Left kidney (tissue), 2 donors: Measurements from ENCODE around the gene SLC13A1. TPM values are rescaled to one million over a fixed set of nuclear protein-coding genes. Genes with fewer than 3 reads are reported as not detected.
"Not testable (repeated sequence)": the region's sequence is repeated elsewhere in the genome, so short reads cannot be mapped to it uniquely, and the experiment has no call there.

ENCODE experiments used
- DNase-seq: peaks from one replicate; pipeline ENCODE4 v3.0.0-alpha.2; 2013
- polyA plus RNA-seq: library from polyadenylated mRNA; unstranded; fragments of 120-200 nt; gene quantifications from one replicate; pipeline ENCODE4 v1.2.1, GENCODE V29; 2013; ENCODE audit not compliant: insufficient read length

The SLC13A1 gene
- polyA plus RNA-seq, 1 donor, result 33.5 TPM

DNA sequence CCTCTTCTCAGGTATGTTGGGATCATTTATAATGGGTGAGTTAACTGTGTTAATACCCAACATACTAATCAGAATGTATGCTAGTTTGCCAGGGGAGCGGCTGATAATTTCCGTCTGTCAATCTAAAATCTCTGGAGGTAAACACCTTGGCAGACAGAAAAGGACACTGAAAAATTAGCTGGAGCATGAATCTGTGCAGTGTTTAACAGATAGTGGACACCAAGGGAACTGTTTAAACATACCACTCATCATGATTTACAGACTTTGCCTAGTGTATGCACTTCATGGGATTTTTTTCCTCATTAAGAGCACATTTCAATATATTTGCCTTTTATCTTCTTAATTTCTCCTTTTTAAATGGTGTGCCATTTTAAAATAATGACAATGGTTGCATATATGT, 68.2 kb downstream of the SLC13A1 start:
- no peak for DNase-seq

DNA sequence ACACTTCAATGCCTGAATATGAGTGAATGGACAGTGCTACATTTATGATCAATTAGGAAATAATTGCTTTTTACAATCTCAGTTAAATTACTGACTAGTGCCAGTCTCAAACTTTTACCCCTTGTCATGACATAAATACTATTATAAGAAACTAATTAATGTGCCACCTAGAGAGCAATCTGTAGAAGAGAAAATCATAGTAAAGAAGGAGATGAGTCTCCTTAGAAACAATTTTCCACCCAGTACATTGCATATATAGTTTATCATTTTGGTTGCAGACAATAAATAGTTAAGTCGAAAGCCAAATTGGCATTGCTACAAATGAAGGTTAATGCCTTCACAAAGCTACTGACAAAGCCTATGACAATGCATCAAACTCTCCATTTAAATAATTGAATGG, 68.6 kb downstream of the SLC13A1 start:
- no peak for DNase-seq

DNA sequence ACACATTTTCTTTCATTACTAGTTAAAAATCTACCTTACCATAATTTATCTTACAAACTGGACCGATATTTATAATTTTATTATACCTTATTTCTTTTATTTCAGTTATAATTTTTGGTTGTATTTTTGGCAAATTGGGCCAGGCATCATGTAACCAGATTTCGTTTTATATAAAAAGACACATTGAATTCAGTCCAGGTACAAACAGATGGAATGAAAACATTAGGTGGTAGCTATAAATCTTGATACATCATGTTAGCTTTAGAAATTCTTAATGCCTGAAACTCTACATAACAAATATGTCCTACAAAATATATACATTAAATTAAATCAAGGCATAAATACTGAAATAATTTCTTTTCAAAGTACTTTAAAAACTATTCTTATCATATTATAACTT, 73.1 kb downstream of the SLC13A1 start:
- DNase-seq, result no peak

DNA sequence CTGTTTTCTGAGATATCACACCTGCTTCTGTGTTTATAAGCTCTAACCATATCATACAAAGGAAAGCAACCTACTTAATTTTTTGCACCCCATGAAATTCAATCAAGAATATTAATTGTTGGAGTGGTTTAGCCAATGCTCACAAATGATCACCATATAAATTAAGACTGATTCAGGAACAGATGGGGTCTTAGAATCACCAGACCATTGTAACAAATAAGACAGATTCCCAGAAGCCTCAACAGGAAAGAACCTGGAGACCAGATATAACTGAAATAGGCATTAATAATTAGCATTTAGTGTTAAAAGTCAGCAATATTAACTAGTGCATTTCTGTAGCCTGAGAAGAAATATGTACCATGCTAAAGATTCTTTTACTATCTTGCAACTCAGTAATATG, 73.6 kb downstream of the SLC13A1 start:
- DNase-seq, result no peak

DNA sequence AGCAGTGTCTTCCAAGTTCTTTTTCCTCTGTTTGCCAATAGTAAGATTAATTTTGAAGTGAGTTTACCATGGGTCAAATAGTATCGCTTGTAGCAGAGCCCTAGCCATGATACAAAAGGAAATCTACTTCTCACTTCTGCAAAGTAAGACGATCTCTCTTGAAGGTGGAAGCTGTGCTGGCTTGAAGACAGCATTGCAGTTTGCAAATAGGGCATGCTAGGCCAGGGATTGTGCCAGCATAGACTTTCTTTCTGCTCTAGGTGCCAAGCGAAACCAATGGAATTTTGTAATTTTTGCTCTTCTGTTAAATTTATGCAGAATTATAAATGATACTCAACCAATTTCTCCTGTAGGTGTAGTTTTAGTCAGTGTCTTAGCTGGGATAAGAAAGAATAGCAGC, 74.5 kb downstream of the SLC13A1 start:
- no peak for DNase-seq

DNA sequence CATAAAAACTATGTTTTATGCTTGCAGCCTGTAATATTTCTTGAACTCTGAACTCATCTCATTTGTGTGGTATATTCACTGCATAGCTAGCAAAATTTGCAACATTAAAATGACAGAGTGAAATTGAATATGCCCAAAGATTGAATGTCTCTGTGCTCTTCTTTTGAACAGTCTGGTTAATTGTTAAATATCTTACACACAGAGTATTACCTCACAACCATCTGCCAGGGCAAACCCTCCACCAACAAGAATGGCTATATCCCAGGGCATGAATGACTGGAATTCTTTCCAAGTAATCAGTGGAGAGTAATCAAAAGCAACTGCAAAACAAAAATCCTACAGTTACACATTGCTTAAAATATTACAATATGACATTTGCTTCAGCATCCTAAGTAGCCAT, 76.9 kb downstream of the SLC13A1 start:
- no peak for DNase-seq

DNA sequence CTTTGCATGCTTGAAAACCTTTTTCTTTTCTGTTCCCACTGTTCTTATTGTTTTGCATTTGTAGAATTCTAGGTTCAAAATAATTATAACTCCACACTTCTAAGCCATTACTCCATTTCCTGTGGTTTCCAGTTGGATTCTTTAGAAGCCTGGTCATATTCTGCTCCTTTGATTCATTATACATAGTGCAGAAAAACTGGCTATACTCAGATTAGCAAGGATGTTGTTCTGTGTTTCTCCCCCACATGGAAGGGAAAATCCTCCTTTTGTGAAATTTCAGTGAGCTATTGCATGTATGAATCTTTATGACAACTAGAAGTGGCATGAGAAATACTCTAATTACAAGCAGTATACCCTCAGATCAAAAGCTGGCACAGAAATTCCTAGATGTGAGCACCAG, 79.5 kb downstream of the SLC13A1 start:
- DNase-seq, result no peak

DNA sequence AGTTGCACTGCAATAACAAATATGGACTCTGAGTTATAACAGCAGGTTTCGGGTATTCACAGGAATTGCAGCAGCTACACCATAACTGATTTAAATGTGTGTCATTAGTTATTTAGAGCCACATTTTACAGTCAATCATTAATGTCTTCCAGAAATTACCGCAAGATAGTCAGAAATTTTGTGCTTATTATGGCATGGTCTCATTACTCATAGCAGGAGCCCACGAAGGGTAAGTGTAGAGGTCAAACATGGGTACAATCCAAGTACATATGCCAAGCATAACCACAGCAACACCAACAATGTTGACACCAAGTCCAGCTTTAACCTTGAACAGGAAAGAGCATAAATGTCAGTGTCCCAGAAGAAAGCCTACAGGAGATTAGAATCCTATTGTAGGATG, 84.4 kb downstream of the SLC13A1 start:
- no peak for DNase-seq

DNA sequence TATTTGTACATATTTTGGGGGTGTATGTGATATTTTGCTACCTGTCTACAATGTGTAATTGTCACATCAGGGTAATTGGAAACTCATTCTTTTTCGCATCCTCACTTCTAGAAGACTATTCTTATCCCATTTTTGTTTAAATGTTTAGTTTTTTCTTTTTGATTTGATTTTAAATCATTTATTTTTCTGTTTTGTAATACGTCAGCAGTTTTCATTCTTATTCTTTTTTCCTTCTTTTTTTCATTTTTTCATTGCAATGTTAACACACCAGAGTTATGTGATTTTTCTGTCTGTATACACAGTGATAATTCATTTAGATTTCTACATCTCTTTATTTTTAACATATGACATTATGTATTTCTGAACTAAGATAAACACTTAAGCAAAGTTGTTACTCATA, 85.5 kb downstream of the SLC13A1 start:
- DNase-seq, result no peak

DNA sequence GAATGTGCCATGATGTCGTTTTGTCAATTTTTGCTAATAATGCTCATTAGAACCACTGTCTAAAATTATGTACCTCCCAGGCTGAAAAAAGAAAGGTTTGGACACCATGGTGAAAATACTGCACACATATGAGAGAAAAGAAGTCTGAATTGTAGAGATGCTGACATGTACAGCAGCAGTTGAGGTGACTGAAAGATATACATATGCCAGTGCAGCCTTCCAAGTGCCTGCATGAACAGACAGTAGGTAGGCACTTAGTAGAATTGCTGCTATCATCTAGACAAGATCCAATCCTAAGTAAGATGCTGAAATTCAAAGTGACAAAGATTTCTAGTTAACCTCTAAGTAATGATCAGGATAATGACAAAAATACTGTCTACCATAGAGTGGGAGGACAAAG, 86.9 kb downstream of the SLC13A1 start:
- DNase-seq, result no peak

DNA sequence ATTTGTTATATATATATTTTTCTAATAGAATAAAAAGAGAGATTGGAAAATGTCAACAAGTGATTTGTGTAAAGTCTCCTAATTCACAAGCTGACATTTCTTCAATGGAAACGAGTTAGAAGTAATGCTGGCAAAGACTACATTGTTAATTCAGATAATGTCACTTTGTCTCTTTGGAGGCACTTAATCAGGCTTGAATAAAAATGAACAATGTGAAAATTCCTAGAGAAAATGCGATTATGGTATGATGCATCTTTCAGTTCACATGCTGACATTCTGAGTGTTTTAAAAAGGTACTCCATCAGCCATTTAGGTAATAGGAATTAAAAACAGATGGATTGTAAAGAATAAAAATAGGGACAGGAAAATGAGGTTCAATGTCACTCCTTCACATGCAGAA, 100.1 kb downstream of the SLC13A1 start:
- DNase-seq, result no peak

DNA sequence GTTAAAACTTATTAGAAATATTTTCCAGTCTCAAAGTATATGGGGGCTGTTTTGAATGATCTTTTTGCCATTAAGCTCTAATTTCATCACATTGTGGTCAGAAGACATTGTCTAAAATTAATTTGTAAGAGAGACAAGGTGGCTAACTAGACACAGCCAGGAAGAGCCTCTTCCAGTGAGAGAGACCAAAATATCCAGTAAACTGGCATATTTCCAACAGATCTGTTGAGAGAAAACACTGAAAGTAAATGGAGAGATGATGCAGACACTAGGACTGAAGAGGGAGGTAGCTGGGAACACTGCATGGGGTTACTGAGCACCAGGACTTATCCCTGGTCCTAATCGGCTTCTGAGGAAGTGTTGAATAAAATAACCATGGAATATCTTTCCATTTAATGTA, 102.8 kb downstream of the SLC13A1 start:
- DNase-seq, result no peak

DNA sequence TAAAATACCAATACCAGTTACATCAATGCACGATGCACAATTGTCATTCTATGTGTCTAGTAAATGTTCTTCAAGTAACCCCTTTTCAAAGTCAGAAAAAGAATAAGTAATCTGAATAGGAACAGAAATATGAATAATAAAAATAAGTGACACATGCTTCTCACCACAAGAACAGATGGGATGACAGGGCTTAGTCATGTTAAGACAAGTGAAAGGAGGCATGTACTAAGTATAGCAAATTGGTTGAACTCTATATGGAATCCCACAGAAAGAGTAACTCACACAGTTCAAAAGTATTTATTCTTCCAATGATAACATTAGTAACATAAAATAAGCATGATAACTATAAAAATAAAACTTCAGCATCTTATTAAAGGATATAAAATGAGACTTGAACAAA, 103.3 kb downstream of the SLC13A1 start:
- DNase-seq, result no peak

DNA sequence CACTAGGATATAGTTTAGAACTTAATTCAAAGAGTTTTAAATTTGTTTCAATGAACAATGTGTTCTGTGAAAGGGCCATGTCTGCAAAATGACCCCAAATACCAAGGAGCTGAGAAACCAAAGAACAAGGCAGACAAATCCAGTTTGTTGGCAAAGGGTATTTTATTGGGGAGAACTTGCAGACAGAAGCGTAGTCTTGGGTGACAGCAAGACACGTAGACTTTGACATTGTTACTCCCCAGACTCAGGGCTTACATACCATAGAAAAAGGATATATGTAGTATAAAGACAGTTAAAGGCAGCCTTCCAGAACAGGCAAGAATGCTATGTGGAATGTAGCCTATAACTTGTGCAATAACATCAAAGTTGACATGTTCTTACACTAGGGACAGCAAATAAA, 109.3 kb downstream of the SLC13A1 start:
- DNase-seq, result no peak

DNA sequence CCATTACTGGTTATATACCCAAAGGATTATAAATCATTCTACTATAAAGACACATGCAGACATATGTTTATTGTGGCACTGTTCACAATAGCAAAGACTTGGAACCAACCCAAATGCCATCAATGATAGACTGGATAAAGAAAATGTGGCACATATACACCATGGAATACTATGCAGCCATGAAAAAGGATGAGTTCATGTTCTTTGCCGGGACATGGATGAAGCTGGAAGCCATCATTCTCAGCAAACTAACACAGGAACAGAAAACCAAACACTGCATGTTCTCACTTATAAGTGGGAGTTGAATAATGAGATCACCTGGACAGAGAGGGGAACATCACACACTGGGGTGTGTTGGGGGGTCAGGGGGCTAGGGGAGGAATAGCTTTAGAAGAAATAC, 112.9 kb downstream of the SLC13A1 start:
- not testable (repeated sequence) for DNase-seq

DNA sequence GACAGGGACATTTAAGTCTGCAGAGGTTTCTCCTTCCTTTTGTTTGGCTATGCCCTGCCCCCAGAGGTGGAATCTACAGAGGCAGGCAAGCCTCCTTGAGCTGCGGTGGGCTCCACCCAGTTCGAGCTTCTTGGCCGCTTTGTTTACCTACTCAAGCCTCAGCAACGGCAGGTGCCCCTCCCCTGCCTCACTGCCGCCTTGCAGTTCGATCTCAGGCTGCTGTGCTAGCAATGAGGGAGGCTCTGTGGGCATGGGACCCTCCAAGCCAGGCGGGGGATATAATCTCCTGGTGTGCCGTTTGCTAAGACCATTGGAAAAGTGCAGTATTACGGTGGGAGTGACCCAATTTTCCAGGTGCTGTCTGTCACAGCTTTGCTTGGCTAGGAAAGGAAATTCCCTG, 114.9 kb downstream of the SLC13A1 start:
- not testable (repeated sequence) for DNase-seq

DNA sequence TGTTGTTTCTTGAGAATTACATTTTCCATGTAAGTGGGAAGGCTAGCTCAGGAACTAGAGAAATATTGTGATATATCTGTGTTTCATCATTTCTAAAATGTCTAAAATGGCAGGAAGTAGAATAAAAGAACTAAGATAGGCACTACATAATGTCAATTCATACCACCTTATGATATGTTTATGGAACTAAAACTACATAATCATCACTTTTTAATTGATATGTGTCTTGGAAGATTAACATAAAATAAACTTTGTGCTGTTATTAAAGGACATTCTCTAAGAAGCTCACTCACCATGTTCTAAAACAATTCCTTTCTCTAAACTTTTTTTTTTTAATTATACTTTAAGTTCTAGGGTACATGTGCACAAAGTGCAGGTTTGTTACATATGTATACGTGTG, 120.7 kb downstream of the SLC13A1 start:
- DNase-seq, result no peak

DNA sequence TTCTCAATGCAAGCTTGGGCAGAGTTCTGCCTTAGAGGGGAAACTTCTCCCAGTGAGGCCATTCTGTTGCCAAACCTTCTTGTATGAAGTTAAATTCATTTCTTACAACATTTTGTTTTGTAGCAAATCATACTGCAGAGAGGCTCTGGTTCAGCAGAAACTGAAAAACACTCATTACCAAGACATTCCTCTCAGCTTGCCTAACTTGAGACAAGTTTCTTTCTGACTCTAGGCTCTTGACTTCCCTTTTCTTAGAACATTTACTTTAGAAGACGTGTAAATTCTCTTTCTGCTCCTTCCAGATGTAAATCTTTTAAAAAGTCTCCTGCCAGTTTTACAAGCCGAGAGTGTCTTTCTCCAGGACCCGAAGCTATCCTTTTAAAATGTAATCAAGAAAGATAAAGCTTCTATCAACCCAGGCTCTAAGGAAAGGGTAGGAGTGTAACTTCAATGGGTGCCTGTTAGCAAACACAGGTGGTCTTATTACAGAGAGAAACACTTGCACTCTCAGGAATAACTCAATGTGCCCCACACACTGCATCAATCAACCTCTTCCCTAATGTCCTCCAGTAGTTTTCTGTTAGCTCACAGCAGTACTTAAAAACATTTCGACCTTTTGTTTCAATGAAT, 123.8 kb downstream of the SLC13A1 start:
- DNase-seq, result peak; percentile 51

DNA sequence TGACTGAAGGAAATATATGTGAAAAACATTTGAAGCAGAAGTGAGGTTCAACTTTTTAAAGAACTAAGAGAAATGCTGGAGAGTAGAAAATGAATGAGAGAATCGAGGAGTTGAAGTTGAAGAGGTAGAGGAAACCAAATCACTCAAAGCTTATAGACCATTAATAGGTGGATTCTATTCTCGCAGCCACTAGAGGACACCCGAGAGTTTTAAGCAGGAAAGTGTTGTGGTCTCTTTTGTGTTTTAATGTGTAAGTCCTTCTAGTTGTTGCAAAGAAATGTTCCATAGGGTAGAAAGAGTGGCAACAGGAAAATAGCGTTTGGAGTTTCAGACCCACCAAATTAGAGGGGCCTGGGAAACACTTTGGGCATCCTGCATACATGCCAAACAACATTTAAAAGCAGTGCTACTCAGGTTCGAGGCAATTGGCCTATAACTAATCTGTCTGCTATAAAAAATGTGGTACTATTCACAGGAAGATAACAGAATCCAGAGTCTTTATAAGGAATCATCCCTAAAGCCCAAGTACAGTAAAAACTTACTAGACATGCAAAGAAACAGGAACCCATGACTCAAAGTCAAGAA, 129.0 kb downstream of the SLC13A1 start:
- no peak for DNase-seq

DNA sequence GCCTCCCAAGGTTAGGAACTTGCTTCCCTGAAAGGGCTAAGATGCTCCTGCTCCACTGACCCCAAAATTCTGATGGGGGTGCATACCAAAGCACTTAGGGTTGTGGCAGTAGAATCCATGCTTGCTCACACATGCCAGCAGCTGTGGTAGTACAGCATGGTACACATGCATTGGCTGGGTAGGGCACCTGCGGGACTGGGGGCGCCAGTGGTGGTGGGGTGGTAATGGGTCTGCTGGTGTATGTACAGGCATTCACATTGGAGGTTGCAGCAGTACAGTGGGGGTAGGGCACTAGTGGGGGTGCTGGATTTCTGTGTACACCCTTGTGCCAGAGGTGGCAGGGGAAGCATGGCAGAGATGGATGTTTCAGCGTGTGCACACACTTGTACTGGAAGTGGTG, 132.0 kb downstream of the SLC13A1 start:
- no peak for DNase-seq
